GM19324 (cell line): Measurements from ENCODE around the gene PMM1.

Experiments used
- ATAC-seq: cut with Tn5 transposase; IDR thresholded peaks from one replicate; pipeline ENCODE4 v1.9.1; 2021; ENCODE audit warnings: mild to moderate bottlenecking, moderate library complexity; ENCODE audit not compliant: unreplicated experiment, low FRiP score

The PMM1 gene

DNA sequence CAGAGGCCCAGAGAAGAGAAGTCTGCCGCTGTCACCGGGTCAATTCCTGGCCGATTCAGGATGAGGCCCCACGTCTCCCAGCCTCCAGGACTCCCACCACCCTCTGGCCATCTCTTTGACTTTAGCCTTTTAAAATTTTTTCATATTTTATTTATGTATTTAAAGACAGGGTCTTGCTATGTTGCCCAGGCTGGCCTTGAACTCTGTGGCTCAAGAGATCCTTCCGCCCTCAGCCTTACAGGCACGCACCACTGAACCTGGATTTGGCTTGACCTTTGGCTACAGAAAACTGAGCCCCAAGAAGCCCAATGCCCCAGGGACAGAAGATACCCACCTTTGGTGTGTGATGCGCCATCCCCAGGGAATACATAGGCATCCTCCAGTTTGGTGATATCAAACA lies 49.3 kb downstream of the PMM1 start:
- no peak for ATAC-seq

DNA sequence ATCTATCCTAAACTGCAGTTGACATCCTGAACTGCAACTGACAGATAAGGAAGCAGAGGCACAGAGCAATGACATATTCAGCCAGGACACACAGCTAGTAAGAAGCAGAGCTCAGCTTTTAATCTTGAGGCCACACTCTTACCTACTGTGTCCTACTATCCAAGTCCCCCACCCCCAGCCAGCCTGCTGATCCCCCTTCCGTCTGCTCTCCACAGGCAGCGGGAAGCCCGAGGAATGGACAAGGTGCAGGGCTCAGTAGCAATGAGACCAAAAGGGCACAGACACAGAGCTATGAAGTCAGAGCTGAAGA lies 49.7 kb downstream of the PMM1 start:
- no peak for ATAC-seq

DNA sequence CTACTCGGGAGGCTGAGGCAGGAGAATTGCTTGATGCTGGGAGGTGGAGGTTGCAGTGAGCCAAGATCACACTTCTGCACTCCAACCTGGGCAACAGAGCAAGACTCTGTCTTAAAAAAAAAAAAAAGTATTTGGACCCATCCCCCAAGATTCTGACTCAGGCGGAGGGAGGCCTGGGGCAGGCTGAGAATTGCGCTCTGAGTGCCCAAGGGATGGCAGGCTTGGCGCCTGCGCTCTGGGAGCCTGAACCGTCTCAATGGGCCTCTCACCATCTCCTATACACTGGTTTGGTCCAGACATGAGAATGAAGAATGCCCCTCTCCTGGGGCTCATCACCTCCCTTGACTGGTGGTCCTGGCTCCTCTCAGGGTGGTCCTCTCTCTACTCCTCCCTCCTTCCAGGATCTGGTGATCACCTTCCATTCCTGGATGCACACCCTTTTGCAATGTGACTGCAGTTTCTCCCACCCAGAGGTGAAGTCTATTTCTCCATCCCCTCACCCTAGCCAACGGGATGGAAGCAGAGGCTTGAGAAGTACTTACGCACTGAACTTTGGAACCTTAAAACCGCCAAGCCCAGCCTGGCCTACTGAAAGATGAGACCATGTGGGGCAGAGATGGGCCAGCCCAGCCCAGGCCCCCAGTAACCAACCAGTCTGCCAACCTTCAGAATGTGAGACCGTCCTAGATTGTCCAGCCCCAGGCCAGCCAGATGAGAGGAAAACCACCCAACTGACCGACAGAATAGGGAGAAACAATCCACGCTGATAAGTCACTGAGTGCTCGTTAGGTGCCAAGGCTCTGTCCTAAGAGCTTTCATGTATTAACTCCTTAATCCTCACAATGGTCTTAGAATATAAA lies 50.3 kb downstream of the PMM1 start:
- no peak for ATAC-seq

DNA sequence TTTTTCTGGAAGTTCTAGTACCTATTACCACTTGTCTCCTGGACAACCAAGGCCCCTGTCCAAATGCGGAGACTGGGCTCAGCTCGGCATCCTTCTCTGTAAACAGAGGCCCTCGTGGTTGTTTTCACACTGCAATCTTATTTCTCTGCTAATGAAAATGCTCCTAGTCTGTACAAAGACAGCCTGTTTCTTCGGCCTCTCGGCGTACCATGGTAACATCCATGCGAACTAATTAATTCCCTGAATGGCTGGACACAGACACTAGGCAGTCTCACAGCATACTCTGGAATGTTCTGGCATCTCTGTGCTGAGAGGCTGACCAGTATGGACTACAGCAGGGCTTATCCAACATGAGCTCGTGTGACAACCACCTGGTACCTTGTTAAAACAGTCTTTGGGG lies 51.1 kb downstream of the PMM1 start:
- ATAC-seq, result no peak

DNA sequence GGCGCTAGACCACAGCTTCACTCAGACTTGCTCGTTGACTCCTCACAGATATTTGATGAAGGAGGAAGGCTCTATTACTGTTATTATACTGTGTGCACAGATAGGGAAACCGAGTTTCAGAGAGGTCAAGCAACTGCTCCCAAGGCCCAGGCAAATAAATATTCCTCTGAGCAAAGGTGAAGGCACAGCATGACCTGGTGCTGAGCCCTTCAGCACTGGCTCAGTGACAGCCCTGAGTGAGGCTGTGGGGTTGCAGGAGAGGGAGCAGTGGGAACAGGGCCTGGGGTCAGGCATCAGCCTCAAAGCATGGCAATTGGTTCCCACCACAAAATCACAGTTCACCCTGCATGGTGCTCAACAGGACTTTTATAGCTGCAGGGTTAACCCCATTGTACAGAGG lies 52.4 kb downstream of the PMM1 start:
- no peak for ATAC-seq

DNA sequence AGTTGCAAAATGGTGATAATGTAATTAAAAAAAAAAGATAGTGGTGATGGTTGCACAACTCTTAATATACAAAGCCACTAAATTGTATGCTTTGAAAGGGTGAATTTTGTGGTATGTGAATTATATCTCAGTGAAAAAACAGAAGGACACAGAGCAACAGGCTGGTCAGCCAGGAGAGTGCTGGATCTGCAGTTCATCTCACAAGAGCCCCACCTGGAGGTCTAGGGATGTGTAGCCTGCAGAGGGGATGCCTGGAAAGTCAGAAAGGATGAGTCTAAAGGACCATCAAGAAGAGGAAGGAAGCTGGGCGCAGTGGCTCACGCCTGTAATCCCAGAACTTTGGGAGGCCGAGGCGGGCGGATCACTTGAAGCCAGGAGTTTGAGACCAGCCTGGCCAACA lies 54.4 kb downstream of the PMM1 start:
- no peak for ATAC-seq

DNA sequence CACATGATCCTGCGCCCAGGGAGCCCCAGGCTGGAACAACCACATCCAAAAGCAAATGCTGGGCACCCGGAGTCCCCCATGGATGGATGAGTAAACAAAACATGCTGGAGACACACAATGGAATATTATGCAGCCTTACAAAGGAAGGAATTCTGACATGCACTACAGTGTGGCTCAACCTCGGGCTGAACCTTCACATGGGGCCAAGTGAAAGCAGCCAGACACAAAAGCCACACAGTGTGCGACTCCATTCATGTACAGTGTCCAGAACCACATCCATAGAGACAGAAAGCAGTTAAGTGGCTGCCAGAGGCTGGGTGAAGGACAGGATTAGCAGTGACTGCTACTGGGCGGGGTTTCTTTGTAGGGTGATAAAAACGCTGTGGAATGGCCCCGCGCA lies 55.4 kb downstream of the PMM1 start:
- ATAC-seq, result no peak

DNA sequence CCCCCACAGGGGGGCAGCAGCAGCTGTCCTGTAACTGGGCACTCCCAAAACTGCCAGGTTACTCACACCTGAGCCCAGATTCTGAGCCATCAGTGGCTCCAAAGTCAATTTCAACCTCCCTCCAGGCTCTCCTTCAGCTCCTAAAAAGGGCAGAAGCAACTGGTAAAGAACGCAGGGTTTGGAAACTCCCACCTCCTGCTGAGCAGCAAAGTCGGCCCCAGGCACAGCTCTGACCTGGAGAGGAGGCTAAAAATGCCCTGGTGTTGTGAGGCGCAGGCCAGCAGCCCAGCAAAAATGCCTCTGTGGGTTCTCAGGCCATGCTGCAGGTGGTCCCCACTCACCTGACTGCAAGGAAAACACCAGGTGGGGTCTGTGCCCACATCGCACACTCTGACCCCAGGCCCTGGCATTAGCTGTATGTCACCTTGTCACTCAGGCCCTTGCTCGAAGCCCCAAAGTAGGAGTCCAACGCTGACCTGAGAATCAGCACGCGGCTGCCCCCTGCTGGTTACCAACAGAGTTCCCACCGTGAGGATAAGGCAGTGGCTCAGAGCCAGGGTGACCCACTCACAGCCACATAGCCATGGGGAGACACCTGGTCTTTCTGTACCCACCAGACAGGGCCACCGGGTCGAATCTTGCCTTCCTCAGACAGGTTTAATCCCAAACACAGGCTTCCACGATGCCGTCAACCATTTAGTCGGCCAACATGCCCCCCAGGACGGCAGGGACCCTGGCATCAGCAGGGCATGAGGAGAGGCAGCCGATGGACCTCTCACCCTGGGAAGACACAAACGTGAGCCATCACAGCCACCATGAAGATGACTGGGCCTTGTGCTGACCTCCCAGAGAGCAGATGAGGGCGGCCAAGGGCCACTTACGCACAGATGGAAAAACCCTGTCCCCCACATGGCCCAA lies 56.5 kb downstream of the PMM1 start:
- ATAC-seq, result no peak

DNA sequence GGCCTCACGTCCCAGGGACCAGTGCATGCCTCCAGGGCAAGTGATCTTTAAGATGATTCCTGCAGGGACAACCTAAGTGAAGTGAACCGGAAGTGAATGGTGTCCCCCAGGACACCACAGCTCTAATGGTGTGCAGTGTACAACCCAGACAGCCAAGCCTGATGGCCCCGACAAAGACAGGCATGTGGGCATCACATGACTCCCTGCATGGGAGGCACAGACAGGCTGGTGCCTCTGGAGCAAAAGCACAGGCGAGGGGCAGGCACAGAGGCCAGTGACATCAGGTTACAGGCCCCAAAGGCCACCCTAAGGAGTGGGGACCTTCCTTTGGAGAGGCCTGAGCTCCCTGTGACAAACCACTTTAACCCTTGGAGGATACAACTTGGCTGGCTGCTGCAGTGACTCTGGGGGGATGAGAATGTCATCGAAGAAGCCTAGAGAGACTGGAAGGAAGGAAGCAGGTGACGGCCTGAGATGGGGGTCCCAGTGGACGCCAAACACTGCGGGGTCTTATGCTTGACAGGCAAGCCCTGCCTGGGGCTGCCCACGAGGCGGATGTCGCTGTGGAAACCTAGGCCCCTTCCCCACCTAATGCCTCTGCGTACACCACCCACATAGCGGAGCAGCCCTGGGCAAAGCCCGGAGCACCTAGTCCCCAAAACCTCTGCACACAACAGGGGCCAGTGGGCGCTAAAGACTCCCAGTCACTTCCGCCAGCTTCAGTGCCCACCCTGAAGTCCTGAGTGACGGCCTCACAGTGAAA lies 57.7 kb downstream of the PMM1 start:
- ATAC-seq, result no peak

DNA sequence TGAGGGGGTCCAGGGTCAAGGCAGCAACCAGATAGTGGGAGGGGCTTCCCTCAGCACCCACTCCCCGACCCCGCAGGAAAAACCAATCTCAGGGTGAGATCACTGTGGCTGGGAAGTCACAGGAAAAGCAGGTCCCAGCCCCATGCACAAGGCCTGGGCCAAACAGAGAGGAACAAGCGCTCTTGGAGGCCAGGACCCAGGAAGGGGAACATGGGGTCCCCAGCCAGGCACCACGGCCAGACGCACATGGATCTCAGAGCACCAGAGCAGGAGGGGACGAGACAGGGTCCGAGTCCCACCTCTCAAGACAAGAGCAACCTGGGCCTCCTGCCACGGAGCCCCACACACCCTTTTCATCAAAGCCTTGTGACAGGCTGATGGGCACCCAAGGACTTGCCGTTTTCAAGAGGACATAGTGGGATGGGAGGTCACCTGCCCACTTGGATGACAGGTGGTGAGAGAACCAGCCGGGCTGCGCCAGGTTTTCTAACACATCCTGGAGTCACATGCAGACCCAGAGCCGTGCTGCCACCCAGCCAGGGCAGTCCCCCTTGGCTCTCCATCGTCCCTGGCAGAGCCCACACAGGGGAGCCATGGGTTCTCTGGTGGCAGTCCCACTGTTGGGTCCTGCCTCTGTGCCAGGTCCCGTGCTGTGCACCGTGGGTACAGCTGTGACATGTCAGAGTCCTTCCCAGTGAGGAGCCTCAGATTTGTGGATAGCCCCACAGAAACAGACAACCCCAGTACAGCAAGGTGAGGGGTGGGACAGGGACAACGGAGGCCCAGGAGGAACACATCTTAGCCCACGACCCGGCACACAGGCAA lies 58.5 kb downstream of the PMM1 start:
- ATAC-seq, result no peak

DNA sequence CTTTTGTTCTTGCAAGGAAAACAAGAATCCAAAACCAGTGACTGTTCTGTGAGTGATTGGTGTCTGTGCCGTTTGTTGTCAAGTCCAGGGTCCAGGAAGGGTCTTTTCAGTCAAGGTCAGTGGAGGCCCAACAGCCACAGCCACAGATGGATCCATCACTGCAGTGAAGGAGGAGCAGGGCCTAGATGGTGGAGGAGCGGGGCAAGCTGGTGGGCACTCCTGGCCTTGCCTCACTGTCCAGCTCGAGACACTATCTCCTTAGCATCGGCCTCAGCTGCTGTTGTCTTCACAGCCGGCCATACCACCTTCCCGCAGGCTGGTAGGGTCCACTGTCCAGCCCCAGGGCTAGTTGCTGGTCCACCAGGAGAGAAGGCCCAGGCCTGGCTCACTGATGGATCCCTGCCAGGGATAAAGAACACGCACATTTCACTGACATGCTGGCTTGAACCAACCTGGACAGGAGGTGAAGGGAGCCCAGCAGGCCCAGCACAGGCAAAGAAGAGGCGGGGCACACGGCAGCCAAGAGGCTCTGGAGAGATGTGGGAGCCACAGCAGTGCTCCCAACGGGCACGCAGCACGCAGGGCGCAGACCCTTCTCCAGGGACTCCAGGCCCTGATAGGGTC lies 60.6 kb downstream of the PMM1 start:
- no peak for ATAC-seq

DNA sequence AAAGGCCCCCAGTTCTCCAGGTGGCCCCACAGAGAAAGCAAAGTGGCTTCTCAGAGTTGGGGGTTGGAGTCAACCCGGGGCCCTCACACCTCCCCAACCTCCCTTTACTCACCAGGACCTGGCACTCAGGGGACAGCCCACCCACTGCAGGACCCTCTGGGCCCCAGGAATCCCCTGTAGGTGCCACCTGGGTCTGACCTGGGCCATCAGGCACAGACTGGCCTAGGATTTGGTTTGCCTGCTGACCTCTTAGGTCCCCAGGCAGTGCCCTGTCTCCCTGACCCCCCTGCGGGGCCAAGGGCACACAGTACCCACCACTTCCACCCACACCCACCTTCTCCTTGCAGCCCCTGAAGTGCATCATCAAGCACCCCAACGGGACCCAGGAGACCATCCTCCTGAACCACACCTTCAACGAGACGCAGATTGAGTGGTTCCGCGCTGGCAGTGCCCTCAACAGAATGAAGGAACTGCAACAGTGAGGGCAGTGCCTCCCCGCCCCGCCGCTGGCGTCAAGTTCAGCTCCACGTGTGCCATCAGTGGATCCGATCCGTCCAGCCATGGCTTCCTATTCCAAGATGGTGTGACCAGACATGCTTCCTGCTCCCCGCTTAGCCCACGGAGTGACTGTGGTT lies 61.4 kb downstream of the PMM1 start:
- no peak for ATAC-seq
